NCI-H2227 (cell line): ENCODE results near the gene BPI.
"Not testable (repeated sequence)": the region's sequence is repeated elsewhere in the genome, so short reads cannot be mapped to it uniquely, and the experiment has no call there.

Source experiments
- DNase-seq: peaks from one replicate; lab custom pipeline; 2025; ENCODE audit not compliant: unreplicated experiment; lab: John Stamatoyannopoulos, UW

Gene BPI

DNA sequence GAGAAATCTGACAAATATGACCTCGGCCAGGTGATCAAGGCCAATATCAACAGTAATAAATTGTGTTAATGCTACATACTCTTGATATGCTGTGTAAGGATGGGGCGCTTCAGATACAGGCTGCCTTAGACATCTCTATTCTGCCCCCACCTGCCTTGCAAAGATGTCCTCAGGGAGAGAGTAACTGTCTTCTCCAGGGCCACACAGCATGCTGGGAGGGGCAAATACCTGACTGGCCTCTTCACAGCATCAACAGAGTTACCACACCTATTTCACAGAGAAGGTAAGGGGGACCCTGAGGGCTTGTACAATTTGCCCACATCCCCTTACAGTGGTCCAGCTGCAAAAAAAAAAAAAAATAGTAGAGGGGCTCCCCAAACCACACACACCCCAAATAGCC, 26.3 kb upstream of the BPI start:
- DNase-seq: no peak

DNA sequence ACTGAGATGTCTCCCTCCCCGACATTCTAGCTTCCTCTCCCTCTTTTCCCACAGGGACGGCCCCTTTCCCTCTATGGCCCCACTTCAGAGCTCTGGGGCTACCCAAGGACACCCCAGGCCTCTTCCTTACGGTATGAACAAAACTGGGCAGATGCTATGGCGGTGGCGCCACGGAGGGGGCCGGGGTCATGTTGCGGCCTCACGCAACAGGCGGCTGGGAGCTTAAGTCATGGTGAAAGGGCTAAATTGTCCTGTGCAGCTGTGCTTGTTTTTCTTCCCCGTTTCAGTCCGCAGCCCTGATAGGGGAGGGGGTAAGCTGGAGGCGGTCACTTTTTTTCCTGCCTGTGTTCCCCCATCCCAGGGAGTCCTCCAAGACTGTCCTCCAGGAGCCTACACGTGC, 25.8 kb upstream of the BPI start:
- DNase-seq: peak; percentile 28

- DNase-seq: no peak
Observed at GRCh38 chr20:38278763-38279162, 25.2 kb upstream of the BPI start.

DNA sequence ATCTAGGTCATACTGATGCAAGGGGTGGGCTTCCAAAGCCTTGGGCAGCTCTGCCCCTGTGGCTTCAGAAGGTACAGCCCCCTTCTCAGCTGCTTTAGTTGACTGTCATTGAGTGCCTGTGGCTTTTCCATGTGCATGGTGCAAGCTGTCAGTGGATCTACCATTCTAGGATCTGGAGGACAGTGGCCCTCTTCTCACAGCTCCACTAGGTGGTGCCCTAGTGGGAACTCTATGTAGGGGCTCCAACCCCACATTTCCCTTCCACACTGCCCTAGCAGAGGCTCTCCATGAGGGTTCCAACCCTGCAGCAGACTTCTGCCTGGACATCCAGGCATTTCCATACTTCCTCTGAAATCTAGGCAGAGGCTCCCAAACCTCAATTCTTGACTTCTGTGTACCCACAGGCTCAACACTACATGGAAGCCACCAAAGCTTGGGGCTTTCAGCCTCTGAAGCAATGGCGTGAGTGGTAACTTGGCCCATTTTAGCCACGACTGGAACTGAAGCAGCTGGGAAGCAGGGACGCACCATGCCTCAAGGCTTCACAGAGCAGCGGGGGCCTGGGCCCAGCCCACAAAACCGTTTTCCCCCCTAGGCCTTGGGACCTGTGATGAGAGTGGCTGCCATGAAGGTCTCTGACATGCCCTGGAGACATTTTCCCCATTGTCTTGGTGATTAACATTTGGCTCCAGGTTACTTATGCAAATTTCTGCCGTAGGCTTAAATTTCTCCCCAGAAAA, 22.6 kb upstream of the BPI start:
- DNase-seq: not testable (repeated sequence)

GRCh38 chr20:38283236-38283635, 20.7 kb upstream of the BPI start:
- DNase-seq: no peak

GRCh38 chr20:38284066-38284650, 19.8 kb upstream of the BPI start:
- not testable (repeated sequence) for DNase-seq

DNA sequence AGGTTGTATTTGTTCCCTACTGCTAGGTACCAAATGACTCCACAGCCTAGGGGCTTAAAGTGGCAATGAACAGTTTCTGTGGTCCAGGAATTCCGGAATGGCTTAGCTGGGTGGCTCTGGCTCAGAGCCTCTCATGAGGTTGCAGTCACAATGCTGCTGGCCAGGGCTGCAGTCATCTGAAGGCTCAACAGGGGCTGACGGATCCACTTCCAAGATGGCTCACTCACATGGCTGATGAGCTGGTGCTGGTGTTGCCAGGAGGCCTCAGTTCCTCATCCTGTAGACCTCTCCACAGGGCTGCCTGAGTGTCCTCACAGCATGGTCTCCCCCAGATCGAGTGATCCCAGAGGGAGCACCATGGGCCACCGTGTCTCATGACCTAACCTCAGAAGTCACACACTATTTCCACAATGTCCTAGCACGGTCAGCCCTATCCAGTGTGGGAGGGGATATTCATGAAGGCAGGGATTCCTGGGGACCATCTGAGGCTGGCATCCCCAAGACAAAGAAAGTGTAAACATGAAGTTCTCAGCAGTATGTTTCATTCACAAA, 19.0 kb upstream of the BPI start:
- DNase-seq: no peak

DNA sequence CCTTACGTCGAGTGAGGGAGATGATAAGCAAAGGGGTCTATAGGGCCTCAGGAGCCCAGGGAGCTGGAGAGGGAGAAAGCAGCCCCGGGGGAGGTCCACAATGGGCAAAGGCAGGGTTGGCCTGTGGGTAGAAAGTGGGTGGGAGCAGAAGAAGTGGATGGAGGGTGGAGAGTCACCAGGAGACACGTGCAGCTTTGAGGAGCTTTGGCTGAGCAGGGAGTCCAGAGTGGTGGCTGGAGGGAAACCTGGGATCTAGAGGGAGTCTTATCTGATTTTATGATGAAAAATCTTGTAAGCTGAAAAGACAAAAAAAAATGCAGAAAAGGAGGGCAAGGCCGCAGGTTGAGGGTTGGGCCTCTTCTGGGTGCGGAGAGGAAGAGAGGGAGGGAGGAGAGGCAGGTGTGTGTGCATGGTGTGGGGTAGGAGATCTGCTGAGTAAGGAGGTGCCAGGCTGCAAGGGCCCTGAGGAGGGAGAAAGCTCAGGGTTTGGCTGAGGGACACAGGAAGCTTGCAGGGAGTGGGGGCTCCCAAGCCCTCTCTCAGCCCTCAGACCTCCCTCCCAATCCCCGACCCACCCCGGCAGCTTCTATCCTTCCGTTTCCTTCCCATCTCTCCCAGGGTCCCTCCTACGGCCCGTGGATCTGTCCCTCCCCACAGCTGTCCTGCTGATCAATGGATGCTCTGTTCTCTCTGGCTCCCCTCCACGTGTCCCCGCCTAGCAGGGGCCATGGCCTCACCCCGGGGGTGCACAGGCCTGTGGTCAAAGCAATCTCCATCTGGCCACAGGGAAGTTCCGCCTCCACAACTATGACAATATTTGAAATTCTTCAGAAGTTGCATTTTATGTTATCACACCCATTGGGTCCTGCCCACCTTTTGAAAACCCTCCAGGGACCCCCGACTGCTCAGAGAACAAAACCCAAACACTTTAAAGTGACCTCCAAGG, 17.1 kb upstream of the BPI start:
- no peak for DNase-seq

DNA sequence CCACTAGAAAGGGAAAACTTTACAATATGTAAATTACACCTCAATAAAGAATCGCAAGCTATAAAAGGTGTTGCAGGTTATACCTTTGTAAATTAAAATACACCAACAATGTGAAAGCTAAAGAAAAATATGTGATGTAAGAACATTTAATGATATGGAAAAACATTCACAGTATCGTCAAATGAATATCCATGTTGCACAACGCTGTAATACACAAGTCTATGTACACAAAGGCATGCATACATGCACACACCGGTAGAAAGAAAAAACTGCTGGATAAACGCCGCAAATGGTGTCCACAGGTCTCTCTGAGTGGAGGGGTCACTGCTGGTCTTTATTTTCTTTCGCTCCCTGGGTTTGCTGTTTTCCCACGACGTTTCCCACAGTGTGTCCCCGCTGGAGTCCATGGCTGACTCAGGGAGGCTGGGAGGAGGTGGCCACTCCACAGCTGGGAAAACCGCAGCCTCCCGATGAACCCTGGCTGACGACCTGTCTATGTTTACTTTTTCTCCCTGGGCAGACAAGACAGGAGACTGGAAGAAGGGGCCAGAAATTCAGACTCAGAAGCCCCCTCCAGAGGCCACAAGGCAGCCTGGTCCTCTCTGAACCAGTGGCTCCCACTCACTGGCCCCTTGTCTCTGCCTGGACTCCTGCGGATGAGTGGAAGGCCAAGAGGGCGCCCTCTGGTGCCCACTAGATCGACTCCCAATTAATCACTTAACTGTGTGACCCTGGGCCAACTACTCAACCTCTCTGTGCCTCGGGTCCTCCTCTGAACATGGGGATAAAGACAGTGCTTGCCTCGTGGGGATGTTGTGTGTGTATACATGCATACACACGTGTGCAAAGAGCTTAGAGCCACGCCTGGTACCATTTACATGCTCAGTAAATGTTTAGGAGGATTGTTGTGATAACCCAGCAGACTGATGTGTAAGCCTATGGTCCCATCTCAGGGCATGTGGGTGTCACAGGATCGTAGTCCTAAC, 12.8 kb upstream of the BPI start:
- no peak for DNase-seq

DNA sequence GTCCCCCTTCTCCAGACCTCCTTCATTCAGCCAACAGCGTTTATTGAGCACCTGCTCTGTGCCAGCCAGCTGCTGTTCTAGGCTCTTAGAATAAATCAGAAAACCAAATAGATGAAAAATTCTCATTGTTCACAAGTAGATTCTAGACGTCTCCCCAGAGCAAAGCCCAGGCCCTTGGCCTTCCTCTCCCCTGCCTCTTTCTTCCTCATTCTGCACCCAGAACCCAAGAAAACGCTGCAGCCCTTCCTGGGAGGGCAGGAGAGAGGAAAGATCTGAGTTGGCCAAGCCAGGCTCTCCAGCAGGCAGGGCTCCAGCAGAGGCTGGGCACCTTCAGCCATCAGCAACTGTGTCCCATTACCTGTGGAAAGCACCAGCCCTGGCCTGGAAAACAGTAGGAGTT, 12.0 kb upstream of the BPI start:
- no peak for DNase-seq

DNA sequence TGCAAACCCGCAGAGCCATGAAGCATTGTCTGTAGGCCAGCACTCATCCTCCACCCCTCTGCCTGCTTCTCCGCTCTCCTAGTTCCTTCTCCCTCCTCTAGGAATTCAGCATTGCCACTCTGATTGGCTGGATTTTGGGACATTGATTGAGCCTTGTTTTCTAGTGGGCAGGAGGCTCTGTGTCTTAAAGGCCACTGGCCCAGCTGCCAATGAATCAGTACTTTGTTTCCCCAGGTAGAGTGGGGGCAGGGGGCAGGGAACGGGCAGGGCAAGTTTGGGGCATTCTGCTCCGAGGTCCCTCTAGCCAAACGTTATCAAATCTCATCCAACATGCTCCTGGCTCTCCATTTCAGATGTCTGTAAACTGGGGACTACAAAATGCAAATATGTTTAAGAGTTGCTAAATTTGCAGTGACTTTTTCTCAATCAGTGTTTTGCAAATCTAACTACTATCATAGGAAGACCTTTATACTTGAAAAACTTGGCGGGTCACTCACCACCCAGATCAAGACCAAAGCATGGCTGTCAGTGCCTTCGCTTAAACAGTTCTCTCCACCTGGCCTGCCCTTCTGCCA, 10.4 kb upstream of the BPI start:
- DNase-seq: no peak

- DNase-seq: no peak
Observed at GRCh38 chr20:38294076-38294591, 9.8 kb upstream of the BPI start.

DNA sequence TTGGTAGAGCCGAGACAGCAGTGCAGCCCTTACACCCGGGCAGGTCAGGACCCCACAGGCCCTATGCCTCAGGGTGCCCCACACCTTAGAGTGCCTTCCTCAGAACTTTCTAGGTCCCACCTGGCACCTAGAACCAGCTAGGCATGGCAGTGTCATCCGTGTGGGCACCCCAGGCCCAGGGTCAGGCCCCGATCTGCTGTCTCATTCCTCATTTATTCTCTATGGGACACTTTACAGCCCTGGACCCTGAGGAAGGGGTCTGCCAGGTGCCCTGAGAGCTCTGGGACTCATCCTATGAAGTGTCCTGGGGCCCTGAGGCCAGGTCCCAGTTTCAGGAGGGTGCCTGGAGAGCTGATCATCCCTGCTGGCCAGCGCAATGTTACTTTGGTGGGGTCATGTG, 8.1 kb upstream of the BPI start:
- DNase-seq: no peak

GRCh38 chr20:38296433-38296832, 7.5 kb upstream of the BPI start:
- DNase-seq: no peak

- no peak for DNase-seq
Observed at GRCh38 chr20:38297916-38298674, 5.9 kb upstream of the BPI start.

GRCh38 chr20:38298768-38299288, 5.1 kb upstream of the BPI start:
- no peak for DNase-seq

GRCh38 chr20:38299963-38300362, 4.0 kb upstream of the BPI start:
- no peak for DNase-seq

- DNase-seq: no peak
Observed at GRCh38 chr20:38300438-38300837, 3.5 kb upstream of the BPI start.

DNA sequence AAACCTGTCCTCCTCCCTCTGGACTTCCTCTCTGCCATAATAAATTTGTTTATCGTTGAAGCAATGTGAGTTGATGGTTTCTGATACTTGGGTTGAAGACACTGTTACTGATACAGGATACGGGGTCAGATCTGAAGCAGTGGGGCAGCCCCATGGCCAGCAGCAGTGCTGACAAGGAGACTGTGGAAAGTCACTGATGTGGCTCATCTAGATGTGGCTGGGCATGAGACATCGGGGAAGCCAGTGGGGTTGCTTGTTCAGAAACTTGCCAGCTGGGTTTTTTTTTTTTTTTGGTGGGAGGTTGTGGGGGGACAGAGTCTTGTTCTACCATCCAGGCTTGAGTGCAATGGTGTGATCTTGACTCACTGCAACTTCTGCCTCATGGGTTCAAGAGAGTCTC, 2.6 kb upstream of the BPI start:
- DNase-seq: no peak
